ENCODE data around the gene C2orf15. TPM values are rescaled to one million over a fixed set of nuclear protein-coding genes. Genes with fewer than 3 reads are reported as not detected.

Gene C2orf15
- total and polyA plus RNA-seq, 2 of the 4 experiments (the other 2 are of a cell fraction) = under 0.01 TPM; not detected in 1

GRCh38 chr2:99127981-99128380 lies 13.5 kb upstream of the C2orf15 start:
- no peak overlapping the region for H2BK5ac ChIP-seq (ENCODE audit: low read depth, low read length, poor library complexity, severe bottlenecking)
- no peak overlapping the region for H4K8ac ChIP-seq (ENCODE audit: low read depth in 2 of 2, low read length in 2 of 2)
- H3K27ac ChIP-seq (ENCODE audit: insufficient read depth, low read length) = no peak overlapping the region
- H2AK9ac ChIP-seq (replicated peaks; ENCODE audit: low read depth, low read length, poor library complexity) = no peak overlapping the region
- no peak overlapping the region for H2AFZ ChIP-seq (replicated peaks; ENCODE audit: low read length, poor library complexity)
- dilution Hi-C loops (cut with HindIII; ENCODE audit: low sequenced_read_pairs, unreplicated experiment) = no loop called here
- no peak overlapping the region for H4K91ac ChIP-seq (ENCODE audit: insufficient read depth, low read depth, low read length)
- no peak overlapping the region for H2BK15ac ChIP-seq (ENCODE audit: low read depth, low read length)
- H3K79me1 ChIP-seq (ENCODE audit: low read depth in 1 of 2, low read length in 2 of 2) = no peaks in the 10 kb centered on the region
- H2BK120ac ChIP-seq (ENCODE audit: low read depth, low read length) = no peak overlapping the region
- H3K4me3 ChIP-seq (ENCODE audit: insufficient read depth, low read depth, low read length) = no peak overlapping the region
- ChIA-PET POLR2A (ENCODE audit: unreplicated experiment) (no interaction called here), CTCF (no interaction called here)
- H3K4me1 ChIP-seq (ENCODE audit: control insufficient read depth, insufficient read depth, low read length) = no peaks in the 10 kb centered on the region
- intact Hi-C loops (cut with micrococcal nuclease) = no loop called here
- no peaks in the 10 kb centered on the region for H3K9me3 ChIP-seq (ENCODE audit: control insufficient read depth, insufficient read depth, low read length)
- ATAC-seq (ENCODE audit: low read depth) (no peak), DNase-seq (no peak)
- H3K27me3 ChIP-seq (ENCODE audit: control insufficient read depth, insufficient read depth, low read length) = no peaks in the 10 kb centered on the region
- no peaks in the 10 kb centered on the region for H3K9me1 ChIP-seq (ENCODE audit: insufficient read depth, low read length)
- no peak overlapping the region for H3K56ac ChIP-seq (ENCODE audit: extremely low read depth, insufficient read depth, low read length)
- in situ Hi-C loops (cut with MboI; ENCODE audit: low sequenced_read_pairs) = no loop called here
- no peak overlapping the region for H3K14ac ChIP-seq (replicated peaks; ENCODE audit: low read depth, low read length)
- H3K9ac ChIP-seq (ENCODE audit: low read depth, low read length) = no peak overlapping the region
- BruUV-seq (replicated peaks) = no TSS peak
- no peak overlapping the region for H2BK20ac ChIP-seq (ENCODE audit: low read depth, low read length)
- no CpG with 5 or more reads among the region's 2 CpGs for WGBS, 2 experiments (ENCODE audit: extremely low coverage in 2 of 2, insufficient read length in 1 of 2)
- no peak overlapping the region for H3K4ac ChIP-seq (ENCODE audit: low read depth, low read length)
- TF ChIP-seq USF2 (IDR thresholded peaks at IDR 0.05; ENCODE audit: low read depth, low read length) = no peak
- TF ChIP-seq POLR2A (IDR thresholded peaks at IDR 0.05; ENCODE audit: low read depth, low read length) = no peak
- no peak for TF ChIP-seq RCOR1 (IDR thresholded peaks at IDR 0.05; ENCODE audit: insufficient replicate concordance, low read length)
- no peak for TF ChIP-seq MAFK (IDR thresholded peaks at IDR 0.05; ENCODE audit: low read depth, low read length)
- TF ChIP-seq MAZ (IDR thresholded peaks at IDR 0.05; ENCODE audit: borderline replicate concordance, low read depth, low read length) = no peak
- TF ChIP-seq MXI1 (IDR thresholded peaks at IDR 0.05; ENCODE audit: borderline replicate concordance, low read depth, low read length) = no peak
- no peak for TF ChIP-seq SMC3 (IDR thresholded peaks at IDR 0.05; ENCODE audit: low read depth, low read length)
- no peak for TF ChIP-seq ELK1 (IDR thresholded peaks at IDR 0.05; ENCODE audit: borderline replicate concordance, low read depth, low read length)
- TF ChIP-seq NFE2L2 (IDR thresholded peaks at IDR 0.05; ENCODE audit: low read depth, low read length) = no peak
- TF ChIP-seq CTCF (conservative IDR thresholded peaks at IDR 0.05; ENCODE audit: low read depth, low read length) = no peak
- TF ChIP-seq RFX5 (IDR thresholded peaks at IDR 0.05; ENCODE audit: low read depth, low read length) = no peak
- TF ChIP-seq CHD1 (IDR thresholded peaks at IDR 0.05; ENCODE audit: low read depth, low read length) = no peak
- no peak for TF ChIP-seq CEBPB (IDR thresholded peaks at IDR 0.05; ENCODE audit: low read depth, low read length)
- no peak for TF ChIP-seq BHLHE40 (IDR thresholded peaks at IDR 0.05; ENCODE audit: low read depth, low read length)
- TF ChIP-seq RAD21 (IDR thresholded peaks at IDR 0.05; ENCODE audit: low read length) = no peak
- H4K5ac ChIP-seq (ENCODE audit: low read depth, low read length) = no peak overlapping the region
- H3K18ac ChIP-seq (ENCODE audit: low read depth, low read length) = no peak overlapping the region
- H3K4me2 ChIP-seq (ENCODE audit: low read depth, low read length) = no peak overlapping the region
- H2AK5ac ChIP-seq (ENCODE audit: low read depth, low read length) = no peak overlapping the region
- no peak overlapping the region for H3K23ac ChIP-seq (ENCODE audit: low read depth, low read length)
- no peaks in the 10 kb centered on the region for H4K20me1 ChIP-seq (ENCODE audit: insufficient read depth, low read length)
- no peaks in the 10 kb centered on the region for H3K36me3 ChIP-seq (ENCODE audit: control insufficient read depth, insufficient read depth, low read length)

Data from IMR-90 (cell line).